B cell (primary cell): Measurements from ENCODE around the gene SCPEP1.

Experiments used
- CTCF ChIP-seq: fragments of 200-600 bp; IDR thresholded peaks from one replicate; pipeline ENCODE4 v1.8.0; 2022; ENCODE audit warnings: antibody characterized with exemption, mild to moderate bottlenecking
- EZH2 ChIP-seq: IDR thresholded peaks from 2 replicates; pipeline ENCODE4 v1.6.1; 2012; ENCODE audit warnings: borderline replicate concordance, low read depth, mild to moderate bottlenecking, moderate library complexity, low read length; ENCODE audit not compliant: insufficient read depth, poor library complexity, severe bottlenecking

- TF ChIP-seq CTCF (no peak), EZH2 (no peak)
These were observed 28.3 kb upstream of the SCPEP1 start for GRCh38 chr17:56949595-56949994.
